ENCODE measurements around the gene CTNNBL1. TPM values are rescaled to one million over a fixed set of nuclear protein-coding genes. Genes with fewer than 3 reads are reported as not detected.
A peak's percentile ranks its signal among the peaks of the same experiment; 100 is the strongest.

The CTNNBL1 gene
- 33.3 TPM for total RNA-seq

- Histone ChIP-seq H3K27ac (peak within 1 kb of the TSS in 1 of 2 donors; percentile 15), H3K9me3 (no peaks in the 10 kb centered on the region), H3K36me3 (no peaks in the 10 kb centered on the region), H3K27me3 (no peaks in the 10 kb centered on the region), H3K4me3 (peak within 1 kb of the TSS; percentile 65 to 86), H3K4me1 (peaks cover 0 to 7% of the 10 kb centered on the region in 2 donors)
- peak; percentile 95 to 99 for DNase-seq (ENCODE audit: low spot score in 2 of 2)
- intact Hi-C loops (cut with DNase I) = no loop called here
- peak in 1 of 3 experiments; percentile 7 for TF ChIP-seq CTCF (IDR thresholded peaks at IDR 0.05)
Measured at GRCh38 chr20:37693635-37694626, at the start of gene CTNNBL1. CTNNBL1 (plus strand) TSS chr20:37694030; CDS start chr20:37694123, 93 bp downstream.

- H3K9me3 ChIP-seq = no peaks in the 10 kb centered on the region
- no peaks in the 10 kb centered on the region for H3K27me3 ChIP-seq
- intact Hi-C loops (cut with DNase I) = no loop called here
- no peaks in the 10 kb centered on the region for H3K36me3 ChIP-seq
- no peaks in the 10 kb centered on the region for H3K4me1 ChIP-seq
- H3K4me3 ChIP-seq = no peak overlapping the region
- TF ChIP-seq CTCF (IDR thresholded peaks at IDR 0.05) = no peak
- no peak for DNase-seq (ENCODE audit: low spot score in 2 of 2)
- no peak overlapping the region for H3K27ac ChIP-seq
Measured at GRCh38 chr20:37644605-37645004, 49.2 kb upstream of the CTNNBL1 start.

- no peaks in the 10 kb centered on the region for H3K27me3 ChIP-seq
- H3K36me3 ChIP-seq = no peaks in the 10 kb centered on the region
- no peak overlapping the region for H3K27ac ChIP-seq
- H3K4me3 ChIP-seq = no peak overlapping the region
- intact Hi-C loops (cut with DNase I) = no loop called here
- TF ChIP-seq CTCF (IDR thresholded peaks at IDR 0.05) = no peak
- no peaks in the 10 kb centered on the region for H3K9me3 ChIP-seq
- H3K4me1 ChIP-seq = no peaks in the 10 kb centered on the region
- DNase-seq (ENCODE audit: low spot score in 2 of 2) = no peak
Measured at GRCh38 chr20:37647946-37648345, 45.9 kb upstream of the CTNNBL1 start.

- Histone ChIP-seq H3K9me3 (no peaks in the 10 kb centered on the region), H3K27me3 (no peaks in the 10 kb centered on the region), H3K4me1 (no peaks in the 10 kb centered on the region), H3K4me3 (no peak overlapping the region), H3K36me3 (no peaks in the 10 kb centered on the region), H3K27ac (no peak overlapping the region)
- intact Hi-C loops (cut with DNase I) = no loop called here
- TF ChIP-seq CTCF (IDR thresholded peaks at IDR 0.05) = no peak
- DNase-seq (ENCODE audit: low spot score in 2 of 2) = no peak
Measured at GRCh38 chr20:37649017-37649416, 44.8 kb upstream of the CTNNBL1 start.

DNA sequence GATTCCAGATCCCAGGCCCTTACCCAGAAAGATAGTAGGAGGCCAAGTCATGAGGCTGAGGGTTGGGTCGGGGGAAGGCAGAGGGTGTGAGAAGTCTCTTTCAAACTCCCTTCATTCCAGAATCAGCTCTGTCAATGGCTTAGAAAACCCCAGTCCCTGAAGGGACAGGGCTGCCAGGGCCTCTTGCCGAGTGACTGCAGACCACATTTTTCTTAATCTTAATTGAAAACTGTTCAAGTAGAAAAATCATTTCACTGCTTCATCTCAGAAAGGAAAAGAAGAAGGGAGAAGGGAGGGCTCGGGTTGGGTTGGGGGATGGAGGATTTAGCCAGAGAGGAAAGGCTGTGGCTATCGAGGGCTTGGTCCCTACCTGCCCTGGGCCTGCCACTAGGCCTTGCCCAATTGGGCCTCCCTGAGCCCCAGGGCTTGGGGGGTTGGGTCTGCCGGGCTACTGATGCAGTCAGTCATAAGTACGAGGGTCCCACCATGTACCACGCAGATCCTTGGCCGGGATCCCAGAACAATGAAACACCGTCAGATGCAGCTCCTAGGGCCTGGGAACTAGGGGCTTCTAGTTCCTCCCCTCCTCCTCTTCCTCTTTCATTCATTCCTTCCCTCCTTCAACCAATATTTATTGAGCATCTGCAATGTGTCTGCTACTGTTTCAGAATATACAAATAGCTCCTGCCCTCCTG, 44.0 kb upstream of the CTNNBL1 start:
- TF ChIP-seq CTCF (IDR thresholded peaks at IDR 0.05) = no peak
- no peaks in the 10 kb centered on the region for H3K9me3 ChIP-seq
- H3K27me3 ChIP-seq = no peaks in the 10 kb centered on the region
- H3K4me3 ChIP-seq = no peak overlapping the region
- no peaks in the 10 kb centered on the region for H3K36me3 ChIP-seq
- DNase-seq (ENCODE audit: low spot score in 2 of 2) = no peak
- intact Hi-C loops (cut with DNase I) = no loop called here
- H3K4me1 ChIP-seq = no peaks in the 10 kb centered on the region
- no peak overlapping the region for H3K27ac ChIP-seq
